ENCODE results near the gene ALDH3B2.

- TF ChIP-seq CTCF (IDR thresholded peaks at IDR 0.05) = no peak
- TF ChIP-seq POLR2AphosphoS5 (IDR thresholded peaks at IDR 0.05; ENCODE audit: low read depth, low read length) = no peak
Observed at GRCh38 chr11:67639438-67639859, 35.0 kb downstream of the ALDH3B2 start, which contains the start of gene TBX10.

Measured in Panc1 (cell line).